GM12875 (cell line): ENCODE data around the gene CXCL12.

ENCODE experiments used
- H3K4me3 ChIP-seq: one replicate; pipeline ENCODE4 v1.5.1; 2011; ENCODE audit warnings: low read depth, low read length, control low read depth
- TF ChIP-seq, protein P1 (sequence below): IDR thresholded peaks from 2 replicates; pipeline ENCODE4 v1.5.1; 2011; ENCODE audit warnings: low read depth, mild to moderate bottlenecking, control low read depth, inconsistent platforms, low read length, moderate library complexity, borderline replicate concordance; ENCODE audit not compliant: insufficient read depth

The CXCL12 gene

DNA sequence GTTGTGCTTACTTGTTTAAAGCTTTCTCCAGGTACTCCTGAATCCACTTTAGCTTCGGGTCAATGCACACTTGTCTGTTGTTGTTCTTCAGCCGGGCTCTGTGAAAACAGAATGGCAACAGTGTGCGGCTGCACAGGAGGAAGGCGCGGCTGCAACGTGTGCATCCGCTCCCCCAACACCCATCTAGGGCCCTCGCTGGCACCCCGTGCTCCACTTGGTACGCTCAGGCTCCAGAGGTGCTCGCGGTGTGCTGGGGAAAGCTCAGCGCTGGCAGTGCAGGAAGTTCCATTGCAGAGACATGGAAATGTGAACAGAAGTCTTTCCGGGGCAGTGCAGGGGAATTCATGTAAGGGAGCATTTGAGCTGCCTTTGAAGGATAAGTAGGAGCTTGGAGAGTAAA lies 6.3 kb downstream of the CXCL12 start:
- TF ChIP-seq, protein P1, sequence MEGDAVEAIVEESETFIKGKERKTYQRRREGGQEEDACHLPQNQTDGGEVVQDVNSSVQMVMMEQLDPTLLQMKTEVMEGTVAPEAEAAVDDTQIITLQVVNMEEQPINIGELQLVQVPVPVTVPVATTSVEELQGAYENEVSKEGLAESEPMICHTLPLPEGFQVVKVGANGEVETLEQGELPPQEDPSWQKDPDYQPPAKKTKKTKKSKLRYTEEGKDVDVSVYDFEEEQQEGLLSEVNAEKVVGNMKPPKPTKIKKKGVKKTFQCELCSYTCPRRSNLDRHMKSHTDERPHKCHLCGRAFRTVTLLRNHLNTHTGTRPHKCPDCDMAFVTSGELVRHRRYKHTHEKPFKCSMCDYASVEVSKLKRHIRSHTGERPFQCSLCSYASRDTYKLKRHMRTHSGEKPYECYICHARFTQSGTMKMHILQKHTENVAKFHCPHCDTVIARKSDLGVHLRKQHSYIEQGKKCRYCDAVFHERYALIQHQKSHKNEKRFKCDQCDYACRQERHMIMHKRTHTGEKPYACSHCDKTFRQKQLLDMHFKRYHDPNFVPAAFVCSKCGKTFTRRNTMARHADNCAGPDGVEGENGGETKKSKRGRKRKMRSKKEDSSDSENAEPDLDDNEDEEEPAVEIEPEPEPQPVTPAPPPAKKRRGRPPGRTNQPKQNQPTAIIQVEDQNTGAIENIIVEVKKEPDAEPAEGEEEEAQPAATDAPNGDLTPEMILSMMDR, result no peak
- no peak overlapping the region for H3K4me3 ChIP-seq

DNA sequence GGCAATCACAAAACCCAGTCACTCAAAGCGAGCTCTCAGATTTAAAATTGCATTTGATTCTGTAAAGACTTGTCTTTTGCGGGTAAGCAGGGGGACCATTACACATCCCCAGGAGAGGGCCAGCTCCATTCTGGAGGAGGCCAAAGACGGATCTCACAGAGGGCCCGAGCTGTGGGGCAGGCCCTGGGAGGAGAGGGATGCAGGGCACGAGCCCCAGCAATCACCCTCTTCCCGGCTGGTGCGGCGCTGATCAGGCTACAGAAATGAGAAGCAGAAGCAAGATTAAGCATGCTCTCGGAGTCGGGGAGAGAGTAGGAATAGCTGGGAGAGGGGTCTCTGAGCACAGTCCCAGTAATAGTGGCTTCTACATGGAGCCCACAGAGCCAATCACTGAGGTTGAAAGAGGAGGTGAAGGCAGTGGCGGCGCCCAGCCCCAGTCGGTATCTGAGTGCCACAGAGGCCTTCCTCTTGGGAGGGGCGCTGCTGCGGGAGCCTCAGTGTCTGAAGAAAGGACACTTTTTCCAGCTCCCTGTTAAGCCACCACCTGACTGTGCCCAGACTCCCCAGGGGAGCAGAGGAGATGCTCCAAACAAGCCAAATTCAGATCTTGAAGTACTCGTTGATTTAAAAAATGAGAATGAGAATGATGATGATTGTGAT lies 7.1 kb downstream of the CXCL12 start:
- TF ChIP-seq, protein P1, result no peak
- no peak overlapping the region for H3K4me3 ChIP-seq

DNA sequence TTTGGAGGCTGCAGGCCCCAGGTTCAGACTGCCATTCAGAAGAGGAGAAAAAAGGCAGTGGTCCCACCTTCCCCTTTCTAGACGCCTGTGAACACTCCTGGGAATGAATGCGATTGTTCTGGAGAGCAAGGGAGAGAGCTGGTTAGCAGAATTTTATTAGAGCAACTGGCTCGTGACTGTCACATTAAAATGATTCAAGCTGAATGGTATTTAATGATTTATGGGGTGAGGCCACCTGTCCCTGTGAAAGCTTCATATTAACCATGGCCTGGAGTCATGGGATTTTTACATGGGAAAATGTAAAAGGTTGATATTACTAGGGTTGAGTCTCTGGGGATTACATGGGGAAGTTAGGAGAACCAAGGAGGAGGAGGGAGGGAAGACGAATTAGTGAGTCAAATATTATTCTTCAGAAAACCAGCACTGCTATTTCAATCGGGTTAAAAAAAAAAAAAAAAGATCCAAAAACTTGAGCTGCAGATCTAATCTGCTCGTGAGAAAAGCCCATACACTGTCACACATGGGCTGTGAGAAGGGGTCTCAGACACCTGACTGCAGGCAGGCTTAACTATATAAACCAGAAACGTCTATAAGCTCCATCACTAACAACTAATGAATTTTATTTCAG lies 8.3 kb downstream of the CXCL12 start:
- no peak overlapping the region for H3K4me3 ChIP-seq
- TF ChIP-seq, protein P1, result no peak

DNA sequence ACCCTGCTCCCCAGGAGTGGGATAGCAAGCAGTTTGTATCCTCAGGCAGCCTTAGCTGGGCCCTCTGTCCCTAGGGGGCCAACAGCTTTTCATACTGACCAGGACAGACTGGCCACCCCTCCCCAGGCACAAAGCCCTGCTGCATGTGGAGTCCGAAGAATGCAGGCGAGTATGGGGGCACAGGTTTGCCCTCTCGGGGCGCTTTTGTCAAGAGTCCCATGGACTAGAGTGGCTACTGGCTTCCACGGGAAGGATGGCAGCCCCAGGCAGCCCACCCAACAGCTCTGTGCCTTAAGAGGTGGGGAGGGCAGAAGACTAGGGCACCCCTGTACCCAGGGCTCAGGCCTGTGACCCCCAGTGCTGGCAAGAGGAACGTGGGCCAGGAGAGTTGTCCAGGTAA lies 10.7 kb downstream of the CXCL12 start:
- TF ChIP-seq, protein P1, result no peak
- no peak overlapping the region for H3K4me3 ChIP-seq

DNA sequence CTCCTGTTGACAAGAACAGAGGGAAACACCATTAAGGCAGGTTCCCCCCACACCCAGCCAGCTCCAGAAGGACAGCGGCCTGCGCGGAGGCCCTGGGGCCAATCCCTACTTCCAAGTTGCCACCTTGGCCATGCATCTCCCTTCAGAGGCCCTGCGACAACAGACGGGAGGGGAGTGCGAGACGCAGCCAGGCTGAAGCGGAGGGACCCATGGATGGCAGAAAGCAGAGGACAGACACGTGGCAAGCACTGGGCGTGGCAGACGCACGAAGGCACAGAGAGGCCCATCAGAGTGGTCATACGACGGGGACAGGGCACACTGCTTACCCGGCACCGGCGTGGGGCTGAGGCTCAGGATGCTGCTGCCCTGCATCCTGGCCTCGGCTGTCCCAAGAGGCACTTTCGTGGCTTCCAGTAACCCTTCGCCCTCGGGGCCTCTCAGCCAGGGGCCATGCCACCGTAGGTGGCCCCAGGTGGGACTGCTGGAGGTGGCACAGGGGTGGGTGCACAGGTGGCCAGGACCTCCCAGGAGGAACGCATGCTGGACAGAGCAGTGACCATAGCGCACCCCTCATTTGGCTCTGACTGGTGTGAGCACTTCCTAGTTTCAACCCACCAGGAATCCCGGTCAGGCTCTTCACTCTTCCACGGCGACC lies 11.4 kb downstream of the CXCL12 start:
- TF ChIP-seq, protein P1, result no peak
- H3K4me3 ChIP-seq, result no peak overlapping the region

DNA sequence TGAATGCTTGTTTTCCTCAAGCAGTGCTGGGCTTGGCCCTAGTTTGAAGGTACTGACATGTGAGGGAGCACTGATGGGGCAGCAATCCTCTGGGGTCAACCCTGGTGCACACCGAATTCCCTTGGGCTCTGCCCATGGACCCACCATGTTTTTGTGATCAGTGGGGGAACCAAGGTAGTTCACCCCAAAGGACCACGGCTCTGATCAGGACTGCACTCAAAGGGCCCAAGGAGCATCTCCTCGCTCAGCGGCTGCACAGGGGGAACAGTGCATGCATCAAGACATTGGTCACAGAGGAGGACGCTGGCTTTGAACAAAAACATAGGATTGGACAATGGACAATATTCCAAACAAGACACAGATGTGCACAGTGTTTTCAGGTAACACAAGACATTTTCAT lies 12.7 kb downstream of the CXCL12 start:
- TF ChIP-seq, protein P1, result no peak
- no peak overlapping the region for H3K4me3 ChIP-seq
